GM21381 (cell line): ENCODE measurements around the gene SFT2D1.

Experiments used
- ATAC-seq: cut with Tn5 transposase; IDR thresholded peaks from one replicate; pipeline ENCODE4 v1.9.1; 2021; ENCODE audit warnings: mild to moderate bottlenecking, moderate library complexity; ENCODE audit not compliant: unreplicated experiment

The SFT2D1 gene

DNA sequence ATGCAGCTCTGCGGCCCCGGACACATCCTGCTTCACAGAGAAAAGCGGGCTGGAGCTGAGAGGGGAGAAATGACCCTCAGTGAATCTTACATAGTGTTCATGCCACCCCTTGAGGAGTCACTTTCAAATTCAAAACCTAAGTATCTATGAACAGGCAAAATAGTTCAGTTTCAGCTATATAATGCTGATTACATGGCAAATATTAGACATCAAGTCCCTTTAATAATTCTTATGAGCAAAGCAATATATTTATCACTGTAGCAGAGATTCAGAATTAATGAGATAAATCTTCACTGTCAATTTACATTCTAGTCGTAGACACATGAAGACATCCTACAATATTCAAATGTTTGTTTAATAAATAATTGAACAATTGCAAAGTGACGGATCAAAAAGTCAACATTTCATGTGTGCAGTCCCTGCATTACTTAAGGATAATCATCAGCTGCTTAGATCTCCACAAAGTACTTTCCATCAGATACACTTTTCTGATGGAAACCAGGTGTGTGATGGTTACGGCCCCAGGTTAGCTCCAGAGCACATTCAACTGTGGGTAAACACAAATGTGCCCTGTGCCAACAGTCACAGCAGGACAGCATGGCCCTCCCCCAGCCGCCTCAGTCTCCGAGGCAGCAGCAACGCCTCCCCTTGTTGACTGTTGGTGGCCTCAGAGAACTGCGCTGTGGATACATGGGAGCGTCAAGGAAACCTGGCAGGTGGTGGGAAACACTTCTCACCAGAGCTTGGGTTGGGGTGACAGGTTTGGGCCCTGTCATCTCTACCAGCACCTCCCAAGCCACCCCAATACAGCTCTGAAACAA is 33.4 kb downstream of the SFT2D1 start:
- ATAC-seq: no peak

- peak; percentile 55 for ATAC-seq
Measured at GRCh38 chr6:166308033-166308768, 34.1 kb downstream of the SFT2D1 start, which contains the start of gene PRR18. Gene PRR18 (minus strand): TSS chr6:166308392. CDS start chr6:166308142, 250 bp downstream.

- peak; percentile 23 for ATAC-seq
Measured at GRCh38 chr6:166307082-166308032, 35.0 kb downstream of the SFT2D1 start.

- no peak for ATAC-seq
Measured at GRCh38 chr6:166306378-166307081, 35.8 kb downstream of the SFT2D1 start.

DNA sequence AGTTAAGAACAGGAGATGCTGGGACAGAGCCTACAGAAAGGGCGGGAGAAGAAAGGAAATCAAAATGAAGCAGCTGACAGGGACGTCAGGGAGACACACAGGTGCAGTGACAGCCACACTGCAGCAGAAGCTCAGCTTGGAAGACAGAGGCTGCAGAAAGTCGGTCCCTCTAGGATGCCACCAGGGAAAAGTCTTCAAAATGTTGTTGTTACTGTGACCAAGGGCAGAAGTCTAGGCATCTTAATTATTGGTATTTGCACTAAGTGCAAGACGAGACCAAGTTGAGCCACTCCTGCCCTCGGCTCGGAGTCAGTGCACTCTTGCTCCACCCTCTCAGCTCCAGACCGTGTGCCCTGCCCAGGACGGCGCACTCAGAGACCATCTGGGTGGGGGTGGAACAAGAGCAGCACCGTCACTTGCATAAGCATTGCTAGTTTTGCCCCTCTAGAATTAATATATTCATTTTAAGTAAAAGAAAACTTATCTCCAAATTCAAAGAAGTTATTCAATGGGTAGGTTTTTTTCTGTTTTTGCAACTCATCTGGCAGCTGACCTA is 36.7 kb downstream of the SFT2D1 start:
- no peak for ATAC-seq

- ATAC-seq: no peak
Measured at GRCh38 chr6:166304106-166304505, 38.2 kb downstream of the SFT2D1 start.

DNA sequence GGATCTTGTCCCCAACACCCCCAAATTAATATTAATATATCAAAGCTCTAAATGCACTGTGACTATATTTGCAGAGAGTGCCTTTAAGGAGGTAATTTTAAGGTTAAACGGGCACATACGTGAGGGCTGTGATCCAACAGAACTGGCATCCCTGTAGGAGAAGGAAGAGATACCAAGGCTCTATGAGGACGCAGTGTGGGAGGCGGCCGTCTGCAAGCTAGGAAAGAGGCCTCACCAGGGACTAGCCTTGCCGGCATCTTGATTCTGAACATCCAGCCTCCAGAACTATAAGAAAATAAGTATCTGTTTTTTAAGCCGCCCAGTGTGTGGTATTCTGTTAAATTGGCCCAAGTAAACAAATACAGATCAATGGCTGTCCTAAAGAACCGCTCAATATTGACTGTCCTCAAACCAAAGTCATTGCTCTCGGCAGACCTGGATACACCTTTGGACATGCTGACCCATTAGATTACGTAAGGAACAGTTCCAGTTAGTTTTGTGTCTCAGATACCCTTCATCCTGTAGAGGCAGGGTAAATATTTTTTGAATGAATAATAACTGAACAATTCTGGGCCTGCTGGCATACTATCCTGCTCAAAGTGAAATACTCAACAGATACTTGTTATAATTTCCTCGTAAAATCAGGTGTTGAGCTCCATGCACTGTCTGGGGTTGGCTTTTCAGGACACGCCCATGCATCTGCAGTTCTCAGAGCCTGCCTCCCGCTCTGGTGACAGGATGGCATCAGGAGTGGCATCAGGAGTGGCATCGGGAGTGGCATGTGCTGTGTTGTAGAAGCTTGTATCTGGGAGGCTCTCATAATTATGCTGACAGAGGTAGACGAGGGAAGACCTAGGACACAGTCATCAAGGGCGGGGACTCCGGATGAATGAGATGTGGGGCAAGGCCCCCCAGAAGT is 40.5 kb downstream of the SFT2D1 start:
- no peak for ATAC-seq

GRCh38 chr6:166300357-166300987 is 41.9 kb downstream of the SFT2D1 start:
- no peak for ATAC-seq

DNA sequence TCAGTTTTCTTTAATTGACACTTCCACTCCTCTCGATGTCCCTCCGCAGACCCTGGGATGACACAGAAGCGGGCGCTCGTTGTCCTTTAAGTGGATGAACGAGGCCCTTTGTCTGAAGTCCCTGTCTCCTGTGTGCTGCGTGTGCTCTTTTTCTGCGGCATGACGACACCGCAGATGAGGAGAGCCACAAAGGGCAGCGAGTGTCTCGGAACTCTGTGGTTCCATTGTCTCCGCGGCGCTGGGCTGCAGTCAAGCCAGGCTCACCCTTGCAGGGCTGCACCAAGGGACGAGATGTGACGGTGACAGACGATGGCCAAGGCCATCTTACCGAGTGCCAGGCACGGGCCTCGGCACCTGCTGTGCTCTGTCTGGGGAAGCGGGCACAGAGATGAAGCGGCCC is 44.7 kb downstream of the SFT2D1 start:
- no peak for ATAC-seq

DNA sequence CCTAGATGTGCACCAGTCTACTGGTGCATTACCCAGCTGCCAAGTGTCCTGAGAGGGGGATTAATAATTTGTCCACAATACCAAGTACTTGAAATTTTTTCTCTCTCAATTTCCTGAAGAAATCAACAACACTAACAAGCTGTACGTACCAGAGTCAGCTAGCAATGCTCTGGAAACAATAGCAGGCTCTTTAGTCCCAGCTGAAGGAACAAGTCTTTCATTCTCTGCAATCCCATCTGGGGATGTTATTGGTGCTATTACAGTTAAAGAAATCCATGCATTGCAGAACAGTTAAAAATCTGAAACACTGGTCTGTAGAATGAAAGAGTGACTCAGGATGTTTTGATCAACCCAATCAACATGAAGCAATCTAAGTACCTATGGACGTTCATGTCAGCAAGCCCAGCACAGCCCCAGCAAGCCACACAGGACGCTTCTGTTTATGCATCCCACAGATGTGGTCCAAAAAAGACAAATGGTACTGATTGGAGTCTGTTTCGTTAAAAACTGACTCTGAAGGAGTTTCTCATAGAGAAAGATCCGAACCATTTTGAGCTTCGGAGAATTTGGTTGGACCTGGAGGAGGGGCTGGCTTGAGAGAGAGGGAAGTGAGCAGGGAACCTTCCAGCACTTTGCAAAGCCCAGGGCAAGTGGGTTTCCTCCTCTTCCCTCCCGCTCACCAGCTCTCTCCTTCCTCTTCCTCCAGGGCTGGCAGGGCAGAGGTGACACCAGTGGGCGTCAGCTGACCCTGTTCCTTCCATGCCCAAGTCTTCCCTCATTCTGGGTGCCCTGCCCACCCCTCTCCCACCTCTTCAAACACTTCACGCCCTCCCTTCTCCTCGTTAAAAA is 46.1 kb downstream of the SFT2D1 start:
- no peak for ATAC-seq

DNA sequence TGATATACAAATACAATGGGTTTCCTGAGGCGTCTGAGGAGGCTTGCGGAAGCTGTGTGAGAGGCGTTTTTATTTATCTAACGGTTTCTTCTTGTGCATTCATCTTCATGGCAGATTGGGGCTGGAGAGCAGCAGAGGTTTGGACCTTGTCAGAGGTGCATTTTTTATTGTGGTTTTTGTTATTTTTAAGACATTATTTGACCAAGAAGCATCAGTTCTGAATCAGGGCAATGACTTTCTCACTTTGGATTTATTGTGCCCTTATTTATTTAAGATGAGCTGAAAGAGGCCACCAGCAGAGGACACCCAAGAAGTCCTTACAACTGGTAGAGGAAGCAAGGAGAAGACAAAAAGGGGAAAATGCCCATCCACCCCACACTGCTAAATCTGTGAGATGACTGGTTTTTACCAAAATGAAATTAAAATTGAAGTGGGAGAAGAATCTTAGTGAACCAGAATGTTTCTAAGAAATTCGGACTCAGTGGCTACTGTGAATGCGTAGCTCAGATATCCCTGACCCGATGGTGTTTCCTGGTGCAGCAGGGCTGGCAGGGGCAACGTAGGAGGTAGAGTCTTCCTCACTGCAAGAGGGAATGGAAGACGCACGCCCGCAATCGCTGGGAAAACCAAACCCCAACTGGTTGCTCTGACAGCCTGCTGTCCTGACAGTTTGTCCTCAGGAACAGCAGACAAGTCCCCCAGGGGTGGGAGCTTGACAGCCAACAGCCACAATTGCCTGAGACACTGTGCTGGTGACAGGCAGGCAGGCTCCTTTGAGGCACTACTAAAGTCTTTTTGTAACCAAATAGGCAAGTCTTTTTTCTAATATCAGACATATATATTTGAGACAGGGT is 48.4 kb downstream of the SFT2D1 start:
- ATAC-seq: no peak

- no peak for ATAC-seq
Measured at GRCh38 chr6:166289207-166290060, 52.9 kb downstream of the SFT2D1 start.

DNA sequence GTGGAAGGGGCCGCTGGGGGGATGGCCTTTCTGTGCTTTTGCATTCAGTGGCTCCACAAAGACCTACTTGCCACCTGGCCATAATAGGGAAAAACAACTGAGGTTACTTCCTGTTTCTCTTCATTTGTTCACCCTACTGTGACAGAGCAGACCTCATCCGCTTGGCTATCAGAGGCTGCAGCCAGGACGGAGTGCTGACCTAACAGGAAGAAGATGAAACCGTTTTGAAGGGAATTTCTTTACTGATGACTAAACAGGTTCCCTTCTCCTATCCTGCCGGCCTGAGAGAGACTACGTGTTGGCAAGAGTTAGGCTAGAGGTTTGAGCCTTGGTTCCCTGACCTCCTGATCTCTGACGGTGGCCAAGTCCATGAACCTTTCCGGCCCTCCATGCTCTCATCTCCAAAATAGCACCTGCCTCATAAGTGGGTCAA is 55.5 kb downstream of the SFT2D1 start:
- ATAC-seq: peak; percentile 91

GRCh38 chr6:166285233-166285632 is 57.1 kb downstream of the SFT2D1 start:
- no peak for ATAC-seq

DNA sequence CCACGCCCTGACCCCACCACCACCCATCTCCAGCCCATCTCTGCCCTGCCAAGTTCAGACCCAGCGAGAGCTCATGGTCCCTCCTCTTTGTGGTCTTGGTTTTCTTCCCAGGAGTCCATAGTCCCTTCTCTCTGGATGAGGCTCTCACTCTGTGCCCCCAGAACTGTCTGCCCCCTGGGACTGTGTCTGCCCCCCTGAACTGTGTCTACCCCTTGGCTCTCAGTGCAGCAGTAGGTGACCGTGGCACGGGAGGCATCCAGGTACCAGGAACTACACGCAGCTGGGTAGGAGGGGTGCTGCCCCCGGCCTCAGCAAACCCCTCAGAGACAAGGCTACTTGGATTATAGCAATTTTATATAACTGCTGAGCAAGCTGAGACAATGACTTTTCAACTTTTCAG is 57.7 kb downstream of the SFT2D1 start:
- no peak for ATAC-seq
